PC-9 (cell line): ENCODE data around the gene NR2E3. TPM values are rescaled to one million over a fixed set of nuclear protein-coding genes. Genes with fewer than 3 reads are reported as not detected.

Source experiments
- BruUV-seq: library from RNA; stranded (reverse); fragments of 400-500 nt; replicated peaks from 2 replicates; lab custom pipeline; 2021; lab: Mats Ljungman, UMichigan
- CTCF ChIA-PET: fragments of 300-600 bp; sonication (Branson Sonifier 250); formaldehyde crosslinking; loops from one replicate; lab custom pipeline; 2022; ENCODE audit warnings: antibody characterized with exemption; lab: Charles Lee
- POLR2A ChIA-PET: fragments of 300-600 bp; sonication (Branson Sonifier 250); formaldehyde crosslinking; loops from one replicate; lab custom pipeline; 2022; ENCODE audit warnings: antibody characterized with exemption; ENCODE audit not compliant: unreplicated experiment; lab: Charles Lee
- DNase-seq, 2 experiments: peaks; one replicate each; pipeline versions ENCODE4 v3.0.0 to v3.0.0-alpha.2; 2015 to 2022; ENCODE audit warnings: mixed read lengths in 1 of 2
- H2AFZ ChIP-seq: fragments of 200-600 bp; sonication (generic); 2 replicates; pipeline ENCODE4 v1.8.1; 2017; ENCODE audit warnings: antibody characterized with exemption
- H3F3A ChIP-seq: fragments of 200-600 bp; sonication (generic); 2 replicates; pipeline ENCODE4 v1.8.1; 2017; ENCODE audit warnings: antibody characterized with exemption, mild to moderate bottlenecking, low read depth; ENCODE audit not compliant: insufficient read depth
- H3K27ac ChIP-seq: fragments of 200-600 bp; sonication (generic); 2 replicates; pipeline ENCODE4 v1.6.1; 2016; ENCODE audit warnings: mixed run types
- H3K27me3 ChIP-seq: fragments of 200-600 bp; sonication (generic); 2 replicates; pipeline ENCODE4 v1.6.1; 2016; ENCODE audit warnings: low read depth, mixed run types; ENCODE audit not compliant: insufficient read depth
- H3K36me3 ChIP-seq: fragments of 200-600 bp; sonication (generic); 2 replicates; pipeline ENCODE4 v1.6.1; 2016; ENCODE audit warnings: low read depth, mixed run types
- H3K4me1 ChIP-seq: fragments of 200-600 bp; sonication (generic); replicated peaks from 2 replicates; pipeline ENCODE4 v1.6.1; 2016; ENCODE audit warnings: mixed run types; ENCODE audit not compliant: insufficient read depth
- H3K4me2 ChIP-seq: fragments of 200-600 bp; sonication (generic); 2 replicates; pipeline ENCODE4 v1.6.1; 2017; ENCODE audit warnings: mixed run types
- H3K4me3 ChIP-seq: fragments of 200-600 bp; sonication (generic); 2 replicates; pipeline ENCODE4 v1.6.1; 2016; ENCODE audit warnings: mixed run types
- H3K79me2 ChIP-seq: fragments of 200-600 bp; sonication (generic); 2 replicates; pipeline ENCODE4 v1.6.1; 2017; ENCODE audit warnings: low read depth, mixed run types
- H3K9me2 ChIP-seq: fragments of 200-600 bp; sonication (generic); 2 replicates; pipeline ENCODE4 v1.8.1; 2017; ENCODE audit warnings: mild to moderate bottlenecking; ENCODE audit not compliant: insufficient read depth
- H3K9me3 ChIP-seq: fragments of 200-600 bp; sonication (generic); 2 replicates; pipeline ENCODE4 v1.8.1; 2016; ENCODE audit warnings: low read depth; ENCODE audit not compliant: insufficient read depth
- H4K20me1 ChIP-seq: fragments of 200-600 bp; sonication (generic); 2 replicates; pipeline ENCODE4 v1.8.1; 2017; ENCODE audit not compliant: insufficient read depth
- CTCF ChIP-seq: fragments of 200-600 bp; sonication (generic); conservative IDR thresholded peaks from 2 replicates; pipeline ENCODE4 v1.6.1; 2017; ENCODE audit warnings: mixed run types, antibody characterized with exemption, mild to moderate bottlenecking, moderate library complexity
- EZH2 ChIP-seq: fragments of 200-600 bp; sonication (generic); IDR thresholded peaks from 2 replicates; pipeline ENCODE4 v1.8.0; 2017; ENCODE audit warnings: antibody characterized with exemption, low read depth
- intact Hi-C: fragments of 100-400 bp; cut with micrococcal nuclease; formaldehyde crosslinking; loops from one replicate; pipeline ENCODE4 v1.10.0; 2022; ENCODE audit not compliant: unreplicated experiment
- total RNA-seq: library from RNA; stranded (reverse); gene quantifications from 2 replicates; pipeline ENCODE4 v1.2.3, GENCODE V29; 2021

NR2E3 gene
- total RNA-seq, 1 experiment from 2014 or later, result 1.5 TPM

- Histone ChIP-seq H3K9me3 (no peaks in the 10 kb centered on the region), H3K36me3 (no peaks in the 10 kb centered on the region), H4K20me1 (no peaks in the 10 kb centered on the region), H3K4me3 (no peak overlapping the region), H3F3A (no peaks in the 10 kb centered on the region), H3K79me2 (no peaks in the 10 kb centered on the region), H3K4me2 (no peak overlapping the region), H3K4me1 (peaks cover 6% of the 10 kb centered on the region; the same call in 1 of the 2 replicates), H3K27ac (no peak overlapping the region), H2AFZ (no peak overlapping the region), H3K9me2 (no peaks in the 10 kb centered on the region), H3K27me3 (no peaks in the 10 kb centered on the region)
- DNase-seq, result no peak
- ChIA-PET CTCF (no interaction called here), POLR2A (no interaction called here)
- intact Hi-C loops, result no loop called here
- TF ChIP-seq CTCF (no peak), EZH2 (no peak)
- BruUV-seq, result no TSS peak
Observed at GRCh38 chr15:71811036-71811736, 832 bp downstream of the NR2E3 start.

- H3K9me2 ChIP-seq, result no peaks in the 10 kb centered on the region
- CTCF ChIA-PET, result no interaction called here
- no peak overlapping the region for H3K27ac ChIP-seq
- intact Hi-C loops, result no loop called here
- H2AFZ ChIP-seq, result no peak overlapping the region
- H3K9me3 ChIP-seq, result no peaks in the 10 kb centered on the region
- no peaks in the 10 kb centered on the region for H3K36me3 ChIP-seq
- H3K4me3 ChIP-seq, result no peak overlapping the region
- DNase-seq, result no peak
- BruUV-seq, result no TSS peak
- H3K4me1 ChIP-seq, result no peaks in the 10 kb centered on the region
- H3K79me2 ChIP-seq, result no peaks in the 10 kb centered on the region
- no peak overlapping the region for H3K4me2 ChIP-seq
- H4K20me1 ChIP-seq, result no peaks in the 10 kb centered on the region
- TF ChIP-seq CTCF (no peak), EZH2 (no peak)
- no peaks in the 10 kb centered on the region for H3K27me3 ChIP-seq
- POLR2A ChIA-PET, result no interaction called here
- no peaks in the 10 kb centered on the region for H3F3A ChIP-seq
Observed at GRCh38 chr15:71811752-71812735, 1.7 kb downstream of the NR2E3 start.

- no peak overlapping the region for H3K4me3 ChIP-seq
- DNase-seq, result no peak
- H3K36me3 ChIP-seq, result no peaks in the 10 kb centered on the region
- BruUV-seq, result no TSS peak
- H4K20me1 ChIP-seq, result no peaks in the 10 kb centered on the region
- no peaks in the 10 kb centered on the region for H3K9me2 ChIP-seq
- no peaks in the 10 kb centered on the region for H3K9me3 ChIP-seq
- no peak overlapping the region for H3K27ac ChIP-seq
- no peaks in the 10 kb centered on the region for H3K27me3 ChIP-seq
- ChIA-PET CTCF (no interaction called here), POLR2A (no interaction called here)
- H3K4me2 ChIP-seq, result no peak overlapping the region
- no peaks in the 10 kb centered on the region for H3K79me2 ChIP-seq
- TF ChIP-seq CTCF (no peak), EZH2 (no peak)
- no peak overlapping the region for H2AFZ ChIP-seq
- H3F3A ChIP-seq, result no peaks in the 10 kb centered on the region
- intact Hi-C loops, result no loop called here
- no peaks in the 10 kb centered on the region for H3K4me1 ChIP-seq
Observed at GRCh38 chr15:71812966-71813722, 2.8 kb downstream of the NR2E3 start.
